H9 (cell line): ENCODE results near the gene CALML5. TPM values are rescaled to one million over a fixed set of nuclear protein-coding genes. Genes with fewer than 3 reads are reported as not detected.

Source experiments
- DNase-seq: peaks from one replicate; pipeline ENCODE4 v3.0.0-alpha.2; 2017
- H2AFZ ChIP-seq: one replicate; pipeline ENCODE4 v1.6.1; 2013; ENCODE audit warnings: mild to moderate bottlenecking, low read length, control low read depth, moderate library complexity
- H2AK5ac ChIP-seq: 2 replicates; pipeline ENCODE4 v1.6.1; 2013; ENCODE audit warnings: low read length, control low read depth, mixed read lengths; ENCODE audit not compliant: insufficient read length
- H2BK120ac ChIP-seq: one replicate; pipeline ENCODE4 v1.6.1; 2013; ENCODE audit warnings: low read depth, mild to moderate bottlenecking, low read length, control low read depth, inconsistent platforms; ENCODE audit not compliant: poor library complexity, severe bottlenecking
- H2BK12ac ChIP-seq: 2 replicates; pipeline ENCODE4 v1.6.1; 2013; ENCODE audit warnings: low read length, control low read depth, mixed read lengths, low read depth; ENCODE audit not compliant: insufficient read length
- H2BK15ac ChIP-seq: 2 replicates; pipeline ENCODE4 v1.6.1; 2013; ENCODE audit warnings: low read depth, low read length, control low read depth
- H2BK20ac ChIP-seq: one replicate; pipeline ENCODE4 v1.6.1; 2013; ENCODE audit warnings: low read depth, mild to moderate bottlenecking, low read length, control low read depth, inconsistent platforms; ENCODE audit not compliant: poor library complexity, severe bottlenecking
- H2BK5ac ChIP-seq: 2 replicates; pipeline ENCODE4 v1.6.1; 2013; ENCODE audit warnings: low read length, control low read depth, mixed read lengths; ENCODE audit not compliant: insufficient read length
- H3K14ac ChIP-seq: 2 replicates; pipeline ENCODE4 v1.6.1; 2013; ENCODE audit warnings: low read length, control low read depth; ENCODE audit not compliant: insufficient read depth
- H3K18ac ChIP-seq: 2 replicates; pipeline ENCODE4 v1.6.1; 2013; ENCODE audit warnings: low read depth, mild to moderate bottlenecking, mixed read lengths, low read length, control low read depth; ENCODE audit not compliant: insufficient read length
- H3K23ac ChIP-seq: 2 replicates; pipeline ENCODE4 v1.6.1; 2013; ENCODE audit warnings: low read length, control low read depth, mixed read lengths, low read depth; ENCODE audit not compliant: insufficient read length
- H3K23me2 ChIP-seq: 2 replicates; pipeline ENCODE4 v1.6.1; 2013; ENCODE audit warnings: low read depth, mild to moderate bottlenecking, mixed read lengths, low read length, control low read depth; ENCODE audit not compliant: insufficient read length, poor library complexity, severe bottlenecking
- H3K27ac ChIP-seq: 2 replicates; pipeline ENCODE4 v1.5.1; 2013; ENCODE audit warnings: low read length, control low read depth, mixed read lengths, low read depth; ENCODE audit not compliant: insufficient read length
- H3K27me3 ChIP-seq: 2 replicates; pipeline ENCODE4 v1.6.1; 2013; ENCODE audit warnings: low read length, control low read depth, inconsistent platforms; ENCODE audit not compliant: insufficient read depth
- H3K4ac ChIP-seq: 2 replicates; pipeline ENCODE4 v1.6.1; 2013; ENCODE audit warnings: low read depth, mild to moderate bottlenecking, control low read depth, inconsistent platforms, low read length, moderate library complexity
- H3K4me1 ChIP-seq: 2 replicates; pipeline ENCODE4 v1.6.1; 2013; ENCODE audit warnings: low read length, control low read depth, inconsistent platforms; ENCODE audit not compliant: insufficient read depth
- H3K4me2 ChIP-seq: 2 replicates; pipeline ENCODE4 v1.6.1; 2013; ENCODE audit warnings: low read length, control low read depth, mixed read lengths; ENCODE audit not compliant: insufficient read length, insufficient read depth
- H3K56ac ChIP-seq: 2 replicates; pipeline ENCODE4 v1.6.1; 2013; ENCODE audit warnings: low read depth, mild to moderate bottlenecking, mixed read lengths, low read length, control low read depth; ENCODE audit not compliant: insufficient read length
- H3K79me1 ChIP-seq: 2 replicates; pipeline ENCODE4 v1.6.1; 2013; ENCODE audit warnings: low read depth, mild to moderate bottlenecking, moderate library complexity, low read length, control low read depth, inconsistent platforms; ENCODE audit not compliant: insufficient read depth, poor library complexity, severe bottlenecking
- H3K79me2 ChIP-seq: 2 replicates; pipeline ENCODE4 v1.6.1; 2013; ENCODE audit warnings: low read length, control low read depth, inconsistent platforms; ENCODE audit not compliant: insufficient read depth
- H3K9ac ChIP-seq: 2 replicates; pipeline ENCODE4 v1.6.1; 2013; ENCODE audit warnings: low read length, control low read depth, mixed read lengths; ENCODE audit not compliant: insufficient read length; ENCODE audit errors: extremely low read depth
- H3K9me3 ChIP-seq: one replicate; pipeline ENCODE4 v1.6.1; 2013; ENCODE audit warnings: low read depth, low read length, inconsistent platforms; ENCODE audit not compliant: control insufficient read depth
- H3T11ph ChIP-seq: one replicate; pipeline ENCODE4 v1.6.1; 2013; ENCODE audit warnings: mild to moderate bottlenecking, low read length, control low read depth, inconsistent platforms
- H4K20me1 ChIP-seq: one replicate; pipeline ENCODE4 v1.6.1; 2013; ENCODE audit not compliant: control insufficient read depth, insufficient read length, insufficient read depth
- H4K5ac ChIP-seq: 2 replicates; pipeline ENCODE4 v1.6.1; 2013; ENCODE audit warnings: low read depth, mild to moderate bottlenecking, mixed read lengths, low read length, control low read depth; ENCODE audit not compliant: insufficient read length
- H4K8ac ChIP-seq: replicated peaks from 2 replicates; pipeline ENCODE4 v1.6.1; 2013; ENCODE audit warnings: low read length, control low read depth, mixed read lengths, low read depth; ENCODE audit not compliant: insufficient read length
- H4K91ac ChIP-seq: 2 replicates; pipeline ENCODE4 v1.6.1; 2013; ENCODE audit warnings: low read depth, mild to moderate bottlenecking, moderate library complexity, mixed read lengths, low read length, control low read depth; ENCODE audit not compliant: insufficient read length
- H3K27ac Mint-ChIP-seq, 3 experiments: 2 replicates in 2 of 3; 3 replicates in 1 of 3; pipeline ENCODE4 v1.8.0; 2020 to 2021; ENCODE audit warnings: mixed read lengths in 3 of 3, mild to moderate bottlenecking in 1 of 3, moderate library complexity in 1 of 3
- H3K27me3 Mint-ChIP-seq: 2 replicates; pipeline ENCODE4 v1.8.0; 2021; ENCODE audit warnings: low read depth, mild to moderate bottlenecking, moderate library complexity, mixed read lengths
- H3K36me3 Mint-ChIP-seq, 3 experiments: 2 replicates in 2 of 3; 3 replicates in 1 of 3; pipeline ENCODE4 v1.8.0; 2020 to 2021; ENCODE audit warnings: low read depth in 3 of 3, mixed read lengths in 3 of 3; ENCODE audit not compliant: insufficient read depth in 1 of 3
- H3K4me1 Mint-ChIP-seq, 2 experiments: 2 replicates each; pipeline ENCODE4 v1.8.0; 2020; ENCODE audit warnings: mixed read lengths in 2 of 2
- H3K4me3 Mint-ChIP-seq, 2 experiments: 2 replicates in 1 of 2; 3 replicates in 1 of 2; pipeline ENCODE4 v1.8.0; 2020 to 2021; ENCODE audit warnings: mild to moderate bottlenecking in 2 of 2, mixed read lengths in 2 of 2, moderate library complexity in 1 of 2
- H3K9me3 Mint-ChIP-seq, 2 experiments: 2 replicates in 1 of 2; 3 replicates in 1 of 2; pipeline ENCODE4 v1.8.0; 2020; ENCODE audit warnings: mild to moderate bottlenecking in 2 of 2, mixed read lengths in 2 of 2, moderate library complexity in 1 of 2
- CTCF ChIP-seq: fragments of 200-600 bp; sonication (generic); conservative IDR thresholded peaks from 3 replicates; pipeline ENCODE4 v1.8.0; 2021; ENCODE audit warnings: antibody characterized with exemption, mild to moderate bottlenecking
- WGBS: extraction: QIAGEN DNeasy Blood & Tissue Kit; methylation state at CpG from one replicate; pipeline ENCODE4 v1.1.7; 2013; ENCODE audit warnings: missing lambda C conversion rate, low lambda C conversion rate, mixed read lengths; ENCODE audit not compliant: insufficient read length; ENCODE audit errors: extremely low coverage; 5-methylcytosine and 5-hydroxymethylcytosine counted together
- total RNA-seq: library from RNA; stranded (reverse); gene quantifications from 2 replicates; pipeline ENCODE4 v1.2.1, GENCODE V29; 2021

The CALML5 gene
- total RNA-seq, 1 experiment from 2014 or later = not detected

- no peak for DNase-seq
- H2AFZ ChIP-seq = no peak overlapping the region
These were observed 33.3 kb upstream of the CALML5 start for GRCh38 chr10:5532618-5533097.

More at GRCh38 chr10:5532618-5533097, 33.3 kb upstream of the CALML5 start:
- H3K4me1 Mint-ChIP-seq = peaks cover 3 to 13% of the 10 kb centered on the region in 2 experiments; a peak in 1 of 4 replicates
- Histone ChIP-seq H3K56ac (no peak overlapping the region), H2BK20ac (no peak overlapping the region), H4K91ac (no peak overlapping the region), H2BK120ac (no peak overlapping the region), H2BK5ac (no peak overlapping the region), H3K18ac (no peak overlapping the region), H3K14ac (no peak overlapping the region), H3K4ac (no peak overlapping the region), H3K4me2 (no peak overlapping the region), H4K8ac (no peak overlapping the region), H3T11ph (no peak overlapping the region), H4K5ac (no peak overlapping the region), H3K79me1 (no peaks in the 10 kb centered on the region), H3K27ac (no peak overlapping the region), H2BK15ac (no peak overlapping the region), H3K4me1 (no peaks in the 10 kb centered on the region), H4K20me1 (no peaks in the 10 kb centered on the region), H2BK12ac (no peak overlapping the region), H3K9ac (no peak overlapping the region), H3K23ac (no peak overlapping the region), H3K79me2 (no peaks in the 10 kb centered on the region), H3K9me3 (no peaks in the 10 kb centered on the region), H3K27me3 (no peaks in the 10 kb centered on the region), H3K23me2 (no peaks in the 10 kb centered on the region), H2AK5ac (no peak overlapping the region)
- no peak overlapping the region for H3K27ac Mint-ChIP-seq
- no peaks in the 10 kb centered on the region; a peak in 1 of 7 replicates for H3K36me3 Mint-ChIP-seq
- peaks cover 5% of the 10 kb centered on the region; the same call in 1 of the 2 replicates for H3K27me3 Mint-ChIP-seq
- 0 out of 5 replicates have a peak, but pooled peaks cover 0 to 2% of the 10 kb centered on the region in 2 experiments for H3K9me3 Mint-ChIP-seq
- no peak overlapping the region for H3K4me3 Mint-ChIP-seq
- no peak for TF ChIP-seq CTCF
- WGBS = no CpG with 5 or more reads among the region's 6 CpGs
